HepG2 (cell line): ENCODE data around the gene COMMD7. TPM values are rescaled to one million over a fixed set of nuclear protein-coding genes. Genes with fewer than 3 reads are reported as not detected.

Experiments
- ATF3 ChIP-seq: sonication (generic); formaldehyde crosslinking; IDR thresholded peaks from 2 replicates; pipeline ENCODE4 v1.4.0; 2020; ENCODE audit warnings: missing genetic modification reagents
- CCDC6 ChIP-seq: sonication (generic); formaldehyde crosslinking; IDR thresholded peaks from 2 replicates; pipeline ENCODE4 v1.8.1; 2022; ENCODE audit warnings: mild to moderate bottlenecking, missing genetic modification reagents, moderate library complexity
- CEBPG ChIP-seq: IDR thresholded peaks from 2 replicates; pipeline ENCODE4 v1.6.1; 2016
- ELF4 ChIP-seq: sonication (generic); formaldehyde crosslinking; IDR thresholded peaks from 2 replicates; pipeline ENCODE4 v1.5.0; 2020; ENCODE audit warnings: missing genetic modification reagents, mild to moderate bottlenecking, moderate library complexity, borderline replicate concordance
- EZH2 ChIP-seq: conservative IDR thresholded peaks from 2 replicates; pipeline ENCODE4 v1.6.1; 2012; ENCODE audit warnings: mild to moderate bottlenecking, low read depth, low read length, moderate library complexity
- FOXO1 ChIP-seq: sonication (generic); formaldehyde crosslinking; IDR thresholded peaks from 2 replicates; pipeline ENCODE4 v1.4.0; 2020; ENCODE audit warnings: missing genetic modification reagents
- GABPA ChIP-seq, 2 experiments: IDR thresholded peaks; 2 replicates each; pipeline ENCODE4 v1.6.1; 2011 to 2016; ENCODE audit warnings: low read depth in 2 of 2, low read length in 1 of 2, missing biosample characterization in 1 of 2, missing genetic modification characterization in 1 of 2
- HMGA1 ChIP-seq: sonication (generic); formaldehyde crosslinking; conservative IDR thresholded peaks from 2 replicates; pipeline ENCODE4 v1.4.0; 2020; ENCODE audit warnings: missing genetic modification reagents
- MAFG ChIP-seq: sonication (generic); formaldehyde crosslinking; IDR thresholded peaks from 2 replicates; pipeline ENCODE4 v1.5.1; 2020; ENCODE audit warnings: mild to moderate bottlenecking, missing genetic modification reagents
- MLLT10 ChIP-seq: sonication (generic); formaldehyde crosslinking; IDR thresholded peaks from 2 replicates; pipeline ENCODE4 v1.4.0; 2020; ENCODE audit warnings: missing genetic modification reagents
- PCBP2 ChIP-seq: fragments of 200-400 bp; formaldehyde crosslinking; optimal IDR thresholded peaks from 2 replicates; pipeline ENCODE3; 2018; ENCODE audit warnings: low read length, low read depth; ENCODE audit not compliant: poor library complexity, severe bottlenecking
- RBFOX2 ChIP-seq: fragments of 200-400 bp; formaldehyde crosslinking; IDR thresholded peaks from 2 replicates; pipeline ENCODE4 v1.6.1; 2017; ENCODE audit warnings: low read depth, mild to moderate bottlenecking, low read length
- SOX6 ChIP-seq, 2 experiments: fragments of 450-650 bp in 1 of 2; sonication (generic) in 1 of 2; formaldehyde crosslinking in 1 of 2; IDR thresholded peaks; 2 replicates each; pipeline versions ENCODE4 v1.4.0 to v1.6.1; 2017 to 2020; ENCODE audit warnings: antibody characterized with exemption in 1 of 2, mild to moderate bottlenecking in 1 of 2, missing genetic modification reagents in 1 of 2
- TAF15 ChIP-seq: fragments of 200-400 bp; formaldehyde crosslinking; IDR thresholded peaks from one replicate; pipeline ENCODE4 v1.6.1; 2018; ENCODE audit warnings: mild to moderate bottlenecking, low read depth, low read length; ENCODE audit not compliant: poor library complexity, severe bottlenecking
- U2AF1 ChIP-seq: fragments of 200-400 bp; formaldehyde crosslinking; optimal IDR thresholded peaks from 2 replicates; pipeline ENCODE3; 2017; ENCODE audit warnings: mild to moderate bottlenecking, low read depth, low read length
- YY1 ChIP-seq: IDR thresholded peaks from 2 replicates; pipeline ENCODE4 v1.6.1; 2011; ENCODE audit warnings: low read length, low read depth, moderate library complexity, mild to moderate bottlenecking; ENCODE audit not compliant: insufficient read depth, insufficient replicate concordance
- ZBTB21 ChIP-seq: sonication (generic); formaldehyde crosslinking; IDR thresholded peaks from 2 replicates; pipeline ENCODE4 v1.4.0; 2020; ENCODE audit warnings: missing genetic modification reagents
- ZBTB25 ChIP-seq: IDR thresholded peaks from 2 replicates; pipeline ENCODE4 v1.6.1; 2018; ENCODE audit warnings: missing genetic modification reagents
- ZIK1 ChIP-seq: sonication (generic); formaldehyde crosslinking; IDR thresholded peaks from 2 replicates; pipeline ENCODE4 v1.5.0; 2020; ENCODE audit warnings: mild to moderate bottlenecking, low read depth, missing genetic modification reagents, borderline replicate concordance
- ZNF558 ChIP-seq: sonication (generic); formaldehyde crosslinking; IDR thresholded peaks from 2 replicates; pipeline ENCODE4 v1.9.0; 2022; ENCODE audit warnings: mild to moderate bottlenecking, missing genetic modification reagents, borderline replicate concordance
- ZNF563 ChIP-seq: sonication (generic); formaldehyde crosslinking; IDR thresholded peaks from 2 replicates; pipeline ENCODE4 v1.8.0; 2022; ENCODE audit warnings: mild to moderate bottlenecking, moderate library complexity, missing genetic modification reagents
- ZSCAN31 ChIP-seq: sonication (generic); formaldehyde crosslinking; IDR thresholded peaks from 2 replicates; pipeline ENCODE4 v1.5.0; 2020; ENCODE audit warnings: low read depth, mild to moderate bottlenecking, missing genetic modification reagents
- polyA plus RNA-seq, 8 experiments: library from polyadenylated mRNA; depleted of rRNA in 3 of 8; stranded (reverse) in 7 of 8; unstranded in 1 of 8; fragments of >200 nt; fragmentation: Illumina TruSeq in 4 of 8; extraction: Trizol in 4 of 8; gene quantifications; 2 replicates each; pipeline versions ENCODE4 v1.2.1 to v1.2.3, GENCODE V29; 2011 to 2016; ENCODE audit warnings: low read depth in 4 of 8, missing spikeins in 1 of 8, mixed read lengths in 1 of 8; ENCODE audit not compliant: insufficient read depth in 1 of 8
- total RNA-seq, 5 experiments: library from RNA; depleted of rRNA; stranded (reverse); fragments of >200 nt; fragmentation: Illumina TruSeq; extraction: Trizol; gene quantifications; 2 replicates each; pipeline ENCODE4 v1.2.3, GENCODE V29; 2016; ENCODE audit warnings: low read depth in 1 of 5
- TF ChIP-seq, protein P1 (sequence below): sonication (generic); formaldehyde crosslinking; IDR thresholded peaks from 2 replicates; pipeline ENCODE4 v1.4.0; 2020; ENCODE audit warnings: missing genetic modification reagents
- TF ChIP-seq, protein P2 (sequence below): sonication (generic); formaldehyde crosslinking; IDR thresholded peaks from 2 replicates; pipeline ENCODE4 v1.4.0; 2020; ENCODE audit warnings: missing genetic modification reagents

The COMMD7 gene
- total and polyA plus RNA-seq, 2 of the 13 experiments (the other 11 are each of a cell fraction or from before 2014, with no cell fraction given), result 42.1 to 53.3 TPM

DNA sequence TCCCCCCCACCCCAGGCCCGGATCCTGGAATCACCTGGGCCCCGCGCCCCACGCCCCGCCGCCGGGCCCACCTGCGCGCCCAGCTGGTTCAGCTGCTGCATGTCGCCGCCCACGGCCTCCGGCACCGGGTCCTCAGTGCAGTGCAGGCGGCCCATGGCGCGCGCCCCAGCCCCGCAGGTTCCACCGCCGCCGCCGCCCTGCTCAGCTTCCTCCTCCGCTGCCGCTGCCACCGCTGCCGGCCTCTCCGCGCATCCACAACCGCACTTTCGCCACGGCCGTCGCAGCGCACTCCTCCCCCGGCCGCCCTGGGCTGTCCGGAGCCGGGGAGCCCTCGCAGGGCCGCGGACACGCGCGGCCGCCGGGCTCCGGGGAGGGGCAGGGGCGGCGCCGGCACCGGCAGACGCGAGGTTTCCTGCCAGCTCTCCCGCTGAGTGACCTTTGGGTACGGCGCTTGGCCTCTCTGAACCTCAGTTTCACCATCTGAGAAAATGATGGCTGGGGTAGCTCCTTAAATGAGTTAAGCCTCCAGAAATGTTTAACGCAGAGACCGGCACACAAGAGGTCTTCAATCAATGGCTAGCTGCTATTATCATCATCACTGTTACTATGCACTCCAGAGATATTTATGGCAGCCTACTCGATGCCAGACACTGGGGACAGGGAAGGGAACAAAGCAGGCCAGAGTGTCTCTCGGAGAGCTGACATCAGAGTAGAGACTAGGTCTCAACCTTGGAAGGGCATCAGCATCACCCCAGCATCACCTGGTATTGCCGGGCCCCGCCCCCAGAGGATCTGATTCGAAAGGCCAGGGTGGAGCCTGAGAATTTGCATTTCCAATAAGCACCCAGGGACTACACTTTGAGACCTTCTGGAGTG, at the start of gene COMMD7 (continued):
- TF ChIP-seq ZNF558, result peak; percentile 3; the same call in 1 of the 2 replicates
- TF ChIP-seq, protein P1, sequence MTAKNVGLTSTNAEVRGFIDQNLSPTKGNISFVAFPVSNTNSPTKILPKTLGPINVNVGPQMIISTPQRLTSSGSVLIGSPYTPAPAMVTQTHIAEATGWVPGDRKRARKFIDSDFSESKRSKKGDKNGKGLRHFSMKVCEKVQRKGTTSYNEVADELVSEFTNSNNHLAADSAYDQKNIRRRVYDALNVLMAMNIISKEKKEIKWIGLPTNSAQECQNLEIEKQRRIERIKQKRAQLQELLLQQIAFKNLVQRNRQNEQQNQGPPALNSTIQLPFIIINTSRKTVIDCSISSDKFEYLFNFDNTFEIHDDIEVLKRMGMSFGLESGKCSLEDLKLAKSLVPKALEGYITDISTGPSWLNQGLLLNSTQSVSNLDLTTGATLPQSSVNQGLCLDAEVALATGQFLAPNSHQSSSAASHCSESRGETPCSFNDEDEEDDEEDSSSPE (CRISPR knock-in tag), result peak; percentile 47
- TF ChIP-seq MAFG (CRISPR knock-in tag), result 0 out of 2 replicates have a peak, but pooled peaks have one; percentile 9
- no peak; the same call in 1 of the 2 replicates for TF ChIP-seq ZSCAN31 (CRISPR knock-in tag)
- no peak for TF ChIP-seq TAF15
- TF ChIP-seq CEBPG (CRISPR knock-in tag), result no peak
- no peak for TF ChIP-seq HMGA1 (CRISPR knock-in tag)
- TF ChIP-seq FOXO1, result 0 out of 2 replicates have a peak, but pooled peaks have one; percentile 65
- peak; percentile 73 for TF ChIP-seq YY1
- no peak for TF ChIP-seq U2AF1
- peak; percentile 86 for TF ChIP-seq RBFOX2
- TF ChIP-seq, protein P2, sequence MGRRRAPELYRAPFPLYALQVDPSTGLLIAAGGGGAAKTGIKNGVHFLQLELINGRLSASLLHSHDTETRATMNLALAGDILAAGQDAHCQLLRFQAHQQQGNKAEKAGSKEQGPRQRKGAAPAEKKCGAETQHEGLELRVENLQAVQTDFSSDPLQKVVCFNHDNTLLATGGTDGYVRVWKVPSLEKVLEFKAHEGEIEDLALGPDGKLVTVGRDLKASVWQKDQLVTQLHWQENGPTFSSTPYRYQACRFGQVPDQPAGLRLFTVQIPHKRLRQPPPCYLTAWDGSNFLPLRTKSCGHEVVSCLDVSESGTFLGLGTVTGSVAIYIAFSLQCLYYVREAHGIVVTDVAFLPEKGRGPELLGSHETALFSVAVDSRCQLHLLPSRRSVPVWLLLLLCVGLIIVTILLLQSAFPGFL, result no peak
- peak; percentile 83 for TF ChIP-seq ZNF563 (CRISPR knock-in tag)
- TF ChIP-seq EZH2, result no peak
- no peak for TF ChIP-seq ELF4 (CRISPR knock-in tag)
- no peak for TF ChIP-seq MLLT10 (CRISPR knock-in tag)
- TF ChIP-seq CCDC6 (CRISPR knock-in tag), result no peak
- TF ChIP-seq GABPA (IDR thresholded peaks at IDR 0.05; ENCODE audit: low read depth, low read length), result no peak
- TF ChIP-seq GABPA (CRISPR knock-in tag; IDR thresholded peaks at IDR 0.05; ENCODE audit: low read depth), result no peak
- TF ChIP-seq PCBP2, result no peak
- 0 out of 2 replicates have a peak, but pooled peaks have one; percentile 19 for TF ChIP-seq ATF3 (CRISPR knock-in tag)
- no peak for TF ChIP-seq ZBTB25 (CRISPR knock-in tag)
- no peak for TF ChIP-seq SOX6 (IDR thresholded peaks at IDR 0.05)
- no peak for TF ChIP-seq SOX6 (CRISPR knock-in tag; IDR thresholded peaks at IDR 0.05)
- TF ChIP-seq ZBTB21 (CRISPR knock-in tag), result no peak
- peak; percentile 73; the same call in 1 of the 2 replicates for TF ChIP-seq ZIK1
